Measurements from ENCODE around the gene PDIA5.

The PDIA5 gene

DNA sequence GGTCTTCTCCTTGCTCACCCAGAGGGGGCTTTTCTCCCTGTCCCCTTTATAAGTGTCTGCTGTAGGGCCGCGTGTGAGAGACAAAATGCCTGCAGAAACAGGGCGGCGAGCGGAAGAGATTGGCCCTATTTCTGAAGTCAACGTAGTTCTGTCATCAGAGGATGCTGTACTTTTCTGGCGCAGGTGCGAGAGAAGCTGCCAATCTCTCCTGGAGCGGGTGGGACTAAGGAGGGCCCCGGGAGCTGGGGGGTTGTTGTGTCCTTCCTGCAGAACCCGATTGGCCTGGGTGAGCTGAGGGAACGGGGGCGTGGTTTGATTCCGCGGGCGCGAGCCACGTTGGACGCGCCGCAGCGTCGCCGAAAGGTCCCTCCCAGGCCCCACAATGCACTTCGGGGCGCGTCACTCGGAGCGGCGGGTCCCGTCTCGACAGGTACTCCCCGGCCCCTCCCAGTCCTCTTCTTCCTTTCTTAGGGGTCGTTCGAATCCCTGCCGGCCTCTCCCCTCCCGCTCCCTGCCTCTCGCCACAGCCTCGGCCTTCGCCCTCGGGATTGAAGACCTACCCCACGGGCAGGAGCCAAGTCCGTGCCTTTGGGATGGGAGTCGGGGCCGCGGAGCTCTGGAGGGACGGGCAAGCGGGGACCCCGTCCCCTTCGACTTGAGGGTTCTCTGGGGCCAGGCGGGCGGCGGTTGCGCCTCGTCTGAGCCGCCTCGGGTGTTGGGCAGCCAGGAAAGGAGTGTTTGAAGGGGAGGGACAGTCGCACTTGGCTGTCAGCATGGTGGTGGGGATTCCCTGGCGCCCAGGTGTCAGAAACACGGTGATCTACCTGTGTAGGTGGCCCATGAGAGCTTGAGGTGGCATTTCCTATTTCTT lies 135.0 kb downstream of the PDIA5 start, which contains the start of gene SEC22A:
TSS of gene SEC22A (plus strand) at position 387 of the 871 bp plus-strand sequence. CDS start 7,275 bp downstream, outside the sequence.
- TF ChIP-seq, protein P1, sequence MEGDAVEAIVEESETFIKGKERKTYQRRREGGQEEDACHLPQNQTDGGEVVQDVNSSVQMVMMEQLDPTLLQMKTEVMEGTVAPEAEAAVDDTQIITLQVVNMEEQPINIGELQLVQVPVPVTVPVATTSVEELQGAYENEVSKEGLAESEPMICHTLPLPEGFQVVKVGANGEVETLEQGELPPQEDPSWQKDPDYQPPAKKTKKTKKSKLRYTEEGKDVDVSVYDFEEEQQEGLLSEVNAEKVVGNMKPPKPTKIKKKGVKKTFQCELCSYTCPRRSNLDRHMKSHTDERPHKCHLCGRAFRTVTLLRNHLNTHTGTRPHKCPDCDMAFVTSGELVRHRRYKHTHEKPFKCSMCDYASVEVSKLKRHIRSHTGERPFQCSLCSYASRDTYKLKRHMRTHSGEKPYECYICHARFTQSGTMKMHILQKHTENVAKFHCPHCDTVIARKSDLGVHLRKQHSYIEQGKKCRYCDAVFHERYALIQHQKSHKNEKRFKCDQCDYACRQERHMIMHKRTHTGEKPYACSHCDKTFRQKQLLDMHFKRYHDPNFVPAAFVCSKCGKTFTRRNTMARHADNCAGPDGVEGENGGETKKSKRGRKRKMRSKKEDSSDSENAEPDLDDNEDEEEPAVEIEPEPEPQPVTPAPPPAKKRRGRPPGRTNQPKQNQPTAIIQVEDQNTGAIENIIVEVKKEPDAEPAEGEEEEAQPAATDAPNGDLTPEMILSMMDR (IDR thresholded peaks at IDR 0.05; ENCODE audit: unreplicated experiment in 3 of 3): no peak

DNA sequence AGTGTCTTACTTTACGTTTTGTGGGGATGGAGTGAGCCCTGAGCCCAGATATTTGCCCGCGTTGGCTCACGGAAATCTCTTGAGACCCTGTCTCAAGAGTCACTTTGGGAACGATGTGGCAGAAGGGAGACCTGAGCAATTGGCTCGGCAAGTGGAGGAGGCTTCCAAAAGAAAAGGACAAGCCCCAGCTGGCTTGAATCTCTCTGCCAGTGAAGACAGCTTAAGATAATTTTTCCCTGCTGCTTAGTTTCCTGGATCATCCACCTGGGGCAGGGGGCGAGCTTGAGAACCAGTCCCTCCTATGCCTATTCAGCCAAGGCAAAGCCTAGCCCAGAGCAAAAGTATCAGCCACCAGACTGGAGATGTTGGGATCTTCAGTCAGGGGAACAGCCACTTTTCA lies 135.6 kb downstream of the PDIA5 start:
- Mint-ChIP-seq H3K36me3 (ENCODE audit: low read depth) (no peaks in the 10 kb centered on the region), H3K27ac (peak overlapping the region; percentile 64 to 89 (median 79)), H3K4me1 (peaks cover 6% of the 10 kb centered on the region), H3K27me3 (ENCODE audit: low read depth) (no peaks in the 10 kb centered on the region), H3K9me3 (peaks cover 4% of the 10 kb centered on the region), H3K4me3 (peak overlapping the region; percentile 89 to 94 (median 90))
- TF ChIP-seq, protein P1 (IDR thresholded peaks at IDR 0.05; ENCODE audit: unreplicated experiment in 3 of 3): no peak

More for the DNA sequence above, 135.0 kb downstream of the PDIA5 start, which contains the start of gene SEC22A:
- H3K27me3 Mint-ChIP-seq (ENCODE audit: low read depth): no peaks in the 10 kb centered on the region
- H3K36me3 Mint-ChIP-seq (ENCODE audit: low read depth): no peaks in the 10 kb centered on the region
- H3K27ac Mint-ChIP-seq: peak within 1 kb of the TSS; percentile 78 to 89 (median 79)
- peak within 1 kb of the TSS; percentile 89 to 94 (median 90) for H3K4me3 Mint-ChIP-seq
- H3K9me3 Mint-ChIP-seq: peaks cover 8% of the 10 kb centered on the region
- H3K4me1 Mint-ChIP-seq: peaks cover 6% of the 10 kb centered on the region

All from nephron (organoid).